CD4-positive, alpha-beta T cell treated with Interleukin-2 at 100 ng/mL for 4 hours (primary cell): ENCODE results near the gene NDUFAF2.
"Not testable (repeated sequence)": the region's sequence is repeated elsewhere in the genome, so short reads cannot be mapped to it uniquely, and the experiment has no call there.

Experiments used
- DNase-seq: peaks from one replicate; pipeline ENCODE4 v3.0.0-alpha.2; 2020; ENCODE audit warnings: low spot score

Gene NDUFAF2

GRCh38 chr5:61050292-61050691 lies 105.3 kb downstream of the NDUFAF2 start:
- no peak for DNase-seq

- DNase-seq = no peak
Measured at GRCh38 chr5:61051267-61051666, 106.3 kb downstream of the NDUFAF2 start.

DNA sequence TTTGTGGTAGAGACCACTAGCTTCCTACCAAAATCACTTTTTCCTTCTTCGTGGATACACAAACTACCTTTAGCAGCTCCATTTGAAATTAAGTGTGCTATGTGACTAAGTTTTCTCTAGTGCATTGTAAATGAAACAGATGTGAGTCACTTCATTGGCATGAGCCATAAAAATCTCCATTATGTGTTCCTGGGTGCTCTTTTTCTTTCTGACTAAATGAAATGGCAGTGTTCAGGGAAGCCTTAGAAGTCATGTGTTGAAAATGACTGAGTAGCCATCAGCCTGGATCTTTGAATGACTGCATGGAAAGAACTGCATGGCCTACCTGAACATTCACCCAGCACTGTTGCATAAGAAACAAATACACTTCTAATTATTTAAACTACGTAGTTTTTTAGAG lies 107.9 kb downstream of the NDUFAF2 start:
- no peak for DNase-seq

DNA sequence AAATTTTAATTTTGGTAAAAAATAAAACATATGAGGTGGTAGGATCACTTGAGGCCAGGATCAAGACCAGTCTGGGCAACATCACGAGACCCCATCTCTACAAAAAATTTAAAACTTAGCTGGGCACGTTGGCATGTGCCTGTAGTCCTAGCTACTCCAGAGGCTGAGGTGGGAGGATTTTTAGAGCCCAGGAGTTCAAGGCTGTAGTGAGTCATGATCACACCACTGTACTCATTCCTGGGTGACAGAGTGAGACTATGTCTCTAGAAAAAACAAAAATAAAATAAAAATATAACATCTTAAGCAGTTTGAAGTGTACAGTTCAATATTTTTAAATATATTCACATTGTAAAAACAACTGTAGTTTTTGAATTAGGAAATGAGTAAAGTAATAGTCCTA lies 108.9 kb downstream of the NDUFAF2 start:
- no peak for DNase-seq

DNA sequence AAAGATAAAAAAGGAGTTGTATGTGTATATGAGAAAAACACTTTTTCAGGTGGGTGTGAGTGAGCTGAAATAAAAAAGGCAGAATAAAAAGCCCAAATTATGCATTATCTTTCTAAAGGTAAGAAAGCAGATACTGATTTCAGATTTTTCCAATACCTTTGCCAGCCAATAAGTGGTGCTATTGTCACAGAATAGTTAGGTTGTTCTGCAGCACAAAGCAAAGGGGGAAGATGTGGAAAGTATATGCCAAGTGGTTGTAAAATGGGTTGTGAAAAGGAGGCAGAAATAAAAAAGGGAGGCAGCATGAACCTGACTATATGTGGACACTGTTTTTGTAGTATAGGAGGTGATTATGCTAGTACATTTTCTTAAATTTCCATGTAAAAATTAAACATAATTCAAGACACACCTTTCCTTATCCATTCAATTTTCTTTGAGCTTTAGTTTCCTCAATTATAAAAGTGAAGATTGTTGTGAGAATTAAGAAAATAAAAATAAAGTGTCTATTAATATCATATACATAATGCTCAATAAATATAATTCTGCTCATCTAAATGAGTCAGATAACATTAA lies 110.5 kb downstream of the NDUFAF2 start:
- peak; percentile 38 for DNase-seq

- DNase-seq = no peak
Measured at GRCh38 chr5:61059499-61059898, 114.5 kb downstream of the NDUFAF2 start.

DNA sequence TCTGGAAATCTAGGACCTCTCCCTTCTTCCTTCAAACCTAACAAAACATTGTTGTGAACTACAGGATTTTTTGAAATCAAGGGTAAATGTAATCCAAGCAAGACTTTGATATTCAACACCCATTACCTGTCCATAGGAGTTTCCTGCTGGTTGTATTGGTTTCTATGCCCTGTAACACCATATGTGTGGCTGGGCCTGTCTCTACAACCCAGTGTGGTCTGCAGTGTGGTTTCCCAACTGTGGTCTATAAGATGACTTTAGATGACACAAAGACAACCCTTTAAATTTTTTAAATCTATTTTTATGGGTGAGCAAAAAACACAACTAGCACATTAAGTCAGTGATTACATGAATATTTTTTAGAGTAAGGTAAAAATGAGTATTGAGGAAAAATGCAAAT lies 124.1 kb downstream of the NDUFAF2 start:
- DNase-seq = no peak

DNA sequence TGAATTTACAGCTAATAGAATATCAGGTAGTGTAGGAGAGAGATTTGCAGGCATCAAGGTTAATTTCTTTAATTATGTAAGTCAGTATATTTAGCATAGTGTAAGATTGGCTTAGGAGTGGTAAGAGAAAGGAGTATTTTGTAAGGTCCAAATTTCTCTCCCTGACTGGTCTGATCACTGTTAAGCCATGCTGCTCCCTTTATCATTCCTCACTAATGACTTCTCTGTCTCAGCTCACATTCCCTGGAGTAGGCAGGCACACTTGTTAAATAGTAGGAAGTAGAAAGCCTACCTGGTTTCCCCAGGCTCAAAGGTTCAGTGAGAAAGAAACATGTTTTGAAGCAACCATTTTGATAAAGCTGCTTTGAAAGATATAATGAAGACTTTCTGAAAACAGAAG lies 126.5 kb downstream of the NDUFAF2 start:
- DNase-seq = no peak

DNA sequence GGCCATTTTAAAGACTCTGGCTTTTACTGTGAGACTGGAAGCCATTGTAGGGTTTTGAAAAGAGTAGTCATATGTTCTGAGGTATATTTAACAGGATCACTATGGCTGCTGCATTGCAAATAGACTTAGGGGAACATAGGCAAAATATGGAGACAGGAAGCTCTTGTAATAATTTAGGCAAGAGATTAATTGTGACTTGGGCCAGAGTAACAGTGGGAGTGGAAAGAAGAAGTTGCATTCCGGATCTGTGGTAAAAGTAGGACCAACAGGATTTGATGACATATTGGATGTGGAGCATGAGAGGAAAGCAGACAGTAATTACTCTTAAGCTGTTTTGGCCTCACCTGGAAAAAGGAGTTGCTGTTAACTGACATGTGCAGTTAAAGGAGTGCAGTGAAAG lies 131.6 kb downstream of the NDUFAF2 start:
- no peak for DNase-seq

DNA sequence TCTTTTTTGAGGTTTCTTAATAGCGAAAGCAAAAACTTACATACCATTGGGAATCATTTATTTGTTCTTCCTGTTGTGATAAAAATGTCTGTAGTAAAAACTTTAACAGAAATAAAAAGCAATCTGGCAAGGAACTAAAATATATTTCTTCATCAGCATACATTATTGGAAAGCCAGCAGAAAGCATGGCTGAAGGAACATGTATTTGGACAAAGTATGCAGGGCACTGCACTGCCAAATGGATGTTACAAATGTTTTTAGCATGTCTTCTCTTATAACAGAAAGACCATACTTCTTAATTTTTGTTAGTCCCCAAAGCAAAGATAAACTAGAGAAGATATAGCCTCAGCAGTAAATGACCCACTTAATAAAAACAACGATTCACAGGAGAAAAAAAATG lies 136.7 kb downstream of the NDUFAF2 start:
- DNase-seq = no peak

- no peak for DNase-seq
Measured at GRCh38 chr5:61082516-61083280, 137.7 kb downstream of the NDUFAF2 start.

GRCh38 chr5:61084658-61085057 lies 139.7 kb downstream of the NDUFAF2 start:
- DNase-seq = no peak

DNA sequence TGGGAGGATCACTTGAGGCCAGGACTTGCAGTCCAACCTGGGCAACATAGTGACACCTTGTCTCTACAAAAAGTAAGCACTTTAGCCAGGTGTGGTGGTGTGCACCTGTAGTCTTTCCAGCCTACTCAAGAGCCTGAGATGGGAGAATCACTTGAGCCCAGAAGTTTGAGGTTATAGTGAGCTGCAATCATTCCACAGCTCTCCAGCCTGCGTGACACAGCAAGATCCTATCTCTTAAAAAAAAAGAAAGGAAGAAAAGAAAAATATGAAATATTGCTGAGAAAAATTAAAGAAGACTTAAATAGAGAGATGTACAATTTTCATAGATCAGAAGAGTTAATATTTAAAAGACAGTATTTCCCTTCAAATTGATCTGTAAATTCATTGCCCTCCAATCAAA lies 140.9 kb downstream of the NDUFAF2 start:
- DNase-seq = no peak

- DNase-seq = no peak
Measured at GRCh38 chr5:61087921-61088320, 142.9 kb downstream of the NDUFAF2 start.

DNA sequence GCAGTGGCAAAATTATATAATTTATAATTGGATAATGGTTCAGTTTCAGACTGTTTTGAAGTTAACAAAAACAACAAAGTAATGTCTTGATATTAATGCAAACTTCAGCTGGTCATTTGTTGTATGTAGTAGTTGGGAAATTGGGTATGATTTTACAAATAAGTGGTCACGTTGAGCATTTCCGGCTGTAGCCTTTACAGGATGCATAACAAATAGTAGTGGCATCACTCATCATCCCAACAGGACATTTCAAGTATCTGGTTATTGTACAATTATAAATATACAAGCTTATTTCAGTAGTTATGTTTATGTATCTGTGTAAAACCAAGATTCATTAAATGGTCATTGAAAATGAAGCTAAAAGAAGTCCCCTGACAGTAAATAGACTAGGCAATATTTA lies 144.3 kb downstream of the NDUFAF2 start:
- no peak for DNase-seq

DNA sequence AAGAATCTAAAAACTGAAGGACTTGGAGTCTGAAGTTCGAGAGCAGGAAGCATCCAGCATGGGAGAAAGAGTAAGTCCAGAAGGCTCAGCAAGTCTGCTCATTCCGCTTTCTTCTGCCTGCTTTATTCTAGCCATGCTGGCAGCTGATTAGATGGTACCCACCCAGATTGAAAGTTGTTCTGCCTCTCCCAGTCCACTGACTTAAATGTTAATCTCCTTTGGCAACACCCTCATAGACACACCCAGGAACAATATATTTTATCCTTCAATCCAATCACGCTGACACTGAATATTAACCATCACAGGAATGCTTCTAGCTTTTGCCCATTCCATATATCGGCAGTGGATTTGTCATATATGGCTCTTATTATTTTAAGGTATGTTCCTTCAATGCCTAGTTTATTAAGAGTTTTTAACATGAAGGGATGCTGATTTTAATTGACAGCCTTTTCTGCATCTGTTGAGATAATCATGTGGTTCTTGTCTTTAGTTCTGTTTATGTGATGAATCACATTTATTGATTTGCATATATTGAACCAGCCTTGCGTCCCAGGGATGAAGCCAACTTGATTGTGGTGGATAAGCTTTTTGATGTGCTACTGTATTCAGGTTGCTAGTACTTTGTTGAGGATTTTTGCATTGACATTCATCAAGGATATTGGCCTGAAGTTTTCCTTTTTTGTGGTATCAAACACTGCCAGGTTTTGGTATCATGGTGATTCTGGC lies 148.2 kb downstream of the NDUFAF2 start:
- DNase-seq = not testable (repeated sequence)

DNA sequence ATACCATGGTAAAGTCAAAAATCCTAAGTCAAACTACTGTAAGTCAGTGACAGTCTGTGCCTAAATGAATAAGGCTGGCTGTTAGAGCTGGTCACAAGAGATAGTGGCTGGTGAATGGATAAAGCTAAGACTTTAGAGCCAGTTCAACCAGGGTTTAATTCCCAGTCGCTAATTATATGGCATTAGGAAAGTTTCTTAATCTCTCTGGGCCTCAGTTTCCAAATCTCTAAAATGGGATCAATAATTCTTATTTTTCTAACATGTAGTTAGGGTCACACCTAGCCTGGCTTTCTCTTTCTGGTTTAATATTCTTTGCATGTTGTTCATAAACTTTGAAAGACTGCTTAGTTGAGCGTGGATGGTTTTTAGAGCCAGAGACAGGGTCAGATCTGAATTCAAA lies 152.5 kb downstream of the NDUFAF2 start:
- no peak for DNase-seq

- no peak for DNase-seq
Measured at GRCh38 chr5:61098251-61098995, 153.4 kb downstream of the NDUFAF2 start.

DNA sequence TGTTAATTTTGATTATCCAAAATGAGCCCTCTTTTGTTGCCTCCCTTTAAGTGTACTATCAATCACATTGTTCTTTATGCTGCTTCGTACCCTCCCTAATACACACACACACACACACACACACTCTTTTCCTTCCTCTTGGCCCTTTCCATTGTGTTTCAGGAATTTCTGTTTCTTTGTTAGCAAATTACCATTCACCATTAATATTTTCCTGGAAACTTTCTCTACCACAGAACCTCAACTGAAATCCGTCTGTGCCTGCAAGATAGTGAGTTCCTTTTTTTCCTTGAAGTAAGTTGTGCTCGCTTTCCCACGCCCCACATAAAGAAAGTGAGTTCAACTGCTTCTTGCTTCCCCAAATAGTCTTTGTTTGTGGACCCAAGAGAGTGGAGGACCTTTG lies 155.4 kb downstream of the NDUFAF2 start:
- no peak for DNase-seq

- no peak for DNase-seq
Measured at GRCh38 chr5:61114441-61114840, 169.4 kb downstream of the NDUFAF2 start.

- DNase-seq = no peak
Measured at GRCh38 chr5:61115968-61116367, 171.0 kb downstream of the NDUFAF2 start.

DNA sequence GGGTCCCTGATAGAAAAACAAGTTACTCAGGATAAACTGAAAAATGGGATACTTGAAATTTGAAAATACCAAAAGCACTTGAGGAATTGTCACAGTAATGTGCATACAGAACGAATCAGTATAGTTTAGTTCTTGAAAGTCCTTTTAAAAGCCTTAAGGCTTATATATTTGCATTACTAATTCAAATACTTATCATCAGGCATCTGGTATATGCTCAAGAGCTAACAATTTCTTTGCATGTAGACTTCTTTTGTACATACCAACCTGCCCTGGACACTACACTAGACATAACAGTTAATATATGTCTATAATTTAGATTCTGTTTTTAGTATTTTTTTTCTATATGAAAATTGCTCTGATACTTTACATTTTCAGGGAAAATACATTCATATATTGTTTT lies 174.1 kb downstream of the NDUFAF2 start:
- no peak for DNase-seq

- no peak for DNase-seq
Measured at GRCh38 chr5:61120534-61120933, 175.5 kb downstream of the NDUFAF2 start.
